ENCODE data around the gene GDF15. TPM values are rescaled to one million over a fixed set of nuclear protein-coding genes. Genes with fewer than 3 reads are reported as not detected.
A peak's percentile ranks its signal among the peaks of the same experiment; 100 is the strongest.

Gene GDF15
- total RNA-seq, 1 experiment from 2014 or later = 56.6 TPM

- H3K4me3 Mint-ChIP-seq (ENCODE audit: low read depth, unreplicated experiment) = no peak overlapping the region
- no peak for DNase-seq
- intact Hi-C loops (cut with micrococcal nuclease; ENCODE audit: unreplicated experiment) = no loop called here
- no peaks in the 10 kb centered on the region for H3K9me3 Mint-ChIP-seq (ENCODE audit: low read depth, unreplicated experiment)
- H3K27me3 Mint-ChIP-seq (ENCODE audit: unreplicated experiment) = no peaks in the 10 kb centered on the region
- peaks cover 3% of the 10 kb centered on the region for H3K4me1 Mint-ChIP-seq (ENCODE audit: low read depth, unreplicated experiment)
- BruUV-seq (replicated peaks) = no TSS peak
- peaks cover 34% of the 10 kb centered on the region for H3K36me3 Mint-ChIP-seq (ENCODE audit: insufficient read depth, unreplicated experiment)
- CTCF ChIA-PET = no interaction called here
- TF ChIP-seq CTCF (IDR thresholded peaks at IDR 0.05; ENCODE audit: unreplicated experiment) = no peak
- no peak overlapping the region for H3K27ac Mint-ChIP-seq (ENCODE audit: unreplicated experiment)
These were observed 47.9 kb downstream of the GDF15 start for GRCh38 chr19:18433735-18434398.

- H3K4me3 Mint-ChIP-seq (ENCODE audit: low read depth, unreplicated experiment) = no peak overlapping the region
- no peak overlapping the region for H3K27ac Mint-ChIP-seq (ENCODE audit: unreplicated experiment)
- H3K36me3 Mint-ChIP-seq (ENCODE audit: insufficient read depth, unreplicated experiment) = peaks cover 42% of the 10 kb centered on the region
- peaks cover 8% of the 10 kb centered on the region for H3K4me1 Mint-ChIP-seq (ENCODE audit: low read depth, unreplicated experiment)
- no peak for TF ChIP-seq CTCF (IDR thresholded peaks at IDR 0.05; ENCODE audit: unreplicated experiment)
- DNase-seq = no peak
- H3K27me3 Mint-ChIP-seq (ENCODE audit: unreplicated experiment) = no peaks in the 10 kb centered on the region
- no TSS peak for BruUV-seq (replicated peaks)
- intact Hi-C loops (cut with micrococcal nuclease; ENCODE audit: unreplicated experiment) = no loop called here
- no peaks in the 10 kb centered on the region for H3K9me3 Mint-ChIP-seq (ENCODE audit: low read depth, unreplicated experiment)
- CTCF ChIA-PET = no interaction called here
These were observed 48.6 kb downstream of the GDF15 start for GRCh38 chr19:18434411-18435175.

DNA sequence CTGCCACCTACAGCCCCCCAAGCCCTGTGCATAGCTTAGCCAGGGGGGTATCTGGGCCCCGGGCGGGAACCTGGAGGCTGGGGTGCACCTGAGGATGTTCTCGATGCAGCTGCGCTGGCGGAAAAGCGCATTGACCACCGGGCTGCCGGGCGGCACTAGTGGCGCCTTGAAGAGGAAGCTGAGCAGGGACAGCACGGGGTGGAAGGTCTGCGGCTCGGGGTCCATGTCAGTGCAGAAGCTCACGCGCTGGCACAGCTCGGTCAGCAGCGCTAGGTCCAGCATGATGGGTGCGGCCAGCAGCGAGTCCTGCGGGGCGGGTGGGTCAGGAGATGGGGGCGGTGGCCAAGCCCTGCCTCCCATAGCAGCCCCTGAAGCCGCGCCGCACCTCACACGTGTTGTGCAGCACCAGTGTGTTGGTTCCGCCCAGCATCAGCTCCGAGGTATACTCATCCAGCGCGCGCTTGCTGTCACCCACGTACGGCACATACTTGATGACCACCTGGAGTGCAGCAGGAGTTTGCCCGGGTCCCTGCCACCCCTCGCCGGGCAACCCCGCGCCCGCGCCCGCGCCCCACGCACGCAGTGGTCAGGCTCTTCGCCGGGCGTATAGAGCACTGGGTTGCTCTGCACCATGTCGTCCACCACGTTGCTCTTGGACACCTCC is 49.4 kb downstream of the GDF15 start:
- H3K9me3 Mint-ChIP-seq (ENCODE audit: low read depth, unreplicated experiment) = no peaks in the 10 kb centered on the region
- CTCF ChIA-PET = no interaction called here
- H3K4me1 Mint-ChIP-seq (ENCODE audit: low read depth, unreplicated experiment) = peaks cover 10% of the 10 kb centered on the region
- no peak overlapping the region for H3K4me3 Mint-ChIP-seq (ENCODE audit: low read depth, unreplicated experiment)
- no peak for DNase-seq
- BruUV-seq (replicated peaks) = TSS peak; percentile 64
- intact Hi-C loops (cut with micrococcal nuclease; ENCODE audit: unreplicated experiment) = no loop called here
- H3K36me3 Mint-ChIP-seq (ENCODE audit: insufficient read depth, unreplicated experiment) = peaks cover 49% of the 10 kb centered on the region
- H3K27ac Mint-ChIP-seq (ENCODE audit: unreplicated experiment) = no peak overlapping the region
- TF ChIP-seq CTCF (IDR thresholded peaks at IDR 0.05; ENCODE audit: unreplicated experiment) = no peak
- H3K27me3 Mint-ChIP-seq (ENCODE audit: unreplicated experiment) = no peaks in the 10 kb centered on the region

DNA sequence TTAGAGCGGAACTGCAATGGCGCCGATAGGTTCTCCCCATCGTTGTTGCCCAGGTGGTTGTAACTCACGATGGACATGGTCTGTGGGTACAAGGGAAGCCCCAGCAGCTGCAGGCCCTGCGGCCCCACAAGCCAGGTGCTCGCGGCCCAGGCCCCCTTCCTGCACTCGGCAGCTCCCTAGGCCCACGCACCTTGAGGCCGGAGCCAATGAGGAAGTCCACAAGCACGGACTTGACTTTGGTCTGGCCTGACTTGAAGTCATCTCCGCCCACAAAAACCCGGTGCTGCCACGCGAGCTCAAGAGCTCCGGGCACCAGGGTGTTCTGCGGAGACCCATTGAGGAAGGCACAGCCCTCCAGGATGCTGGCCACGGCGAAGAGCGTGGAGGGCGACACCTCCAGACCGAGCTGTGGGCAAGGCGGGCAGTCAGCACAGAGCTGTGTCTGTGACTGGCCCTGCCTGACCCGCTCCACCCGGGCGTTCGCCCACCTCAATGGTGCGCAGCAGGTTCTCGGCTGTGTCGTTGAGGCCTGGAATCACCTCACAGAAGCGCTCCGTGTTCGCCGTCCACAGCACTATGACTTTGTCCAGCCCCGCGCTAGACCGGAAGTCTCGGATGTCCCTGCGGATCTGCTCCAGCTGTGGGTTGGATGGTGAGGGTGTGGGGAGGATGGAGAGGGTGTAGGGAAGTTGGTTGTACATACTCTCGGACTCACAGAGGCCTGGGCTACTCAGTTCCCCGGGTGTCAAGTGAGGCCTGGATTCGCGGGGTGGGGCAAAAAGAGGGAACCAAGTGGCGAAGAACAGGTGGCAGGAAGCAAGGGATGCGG is 50.1 kb downstream of the GDF15 start:
- Mint-ChIP-seq H3K4me3 (ENCODE audit: low read depth, unreplicated experiment) (peak overlapping the region; percentile 72), H3K9me3 (ENCODE audit: low read depth, unreplicated experiment) (no peaks in the 10 kb centered on the region), H3K27me3 (ENCODE audit: unreplicated experiment) (no peaks in the 10 kb centered on the region), H3K4me1 (ENCODE audit: low read depth, unreplicated experiment) (peaks cover 16% of the 10 kb centered on the region), H3K36me3 (ENCODE audit: insufficient read depth, unreplicated experiment) (peaks cover 56% of the 10 kb centered on the region), H3K27ac (ENCODE audit: unreplicated experiment) (no peak overlapping the region)
- CTCF ChIA-PET = no interaction called here
- intact Hi-C loops (cut with micrococcal nuclease; ENCODE audit: unreplicated experiment) = no loop called here
- BruUV-seq (replicated peaks) = no TSS peak
- DNase-seq = no peak
- no peak for TF ChIP-seq CTCF (IDR thresholded peaks at IDR 0.05; ENCODE audit: unreplicated experiment)
